ENCODE measurements around the gene NGEF.
"Not testable (repeated sequence)": the region's sequence is repeated elsewhere in the genome, so short reads cannot be mapped to it uniquely, and the experiment has no call there.

Gene NGEF

GRCh38 chr2:233056961-233057605 is 44.0 kb upstream of the NGEF start:
- Histone ChIP-seq H2BK12ac (ENCODE audit: low read length) (no peak overlapping the region), H3K9ac (ENCODE audit: low read length) (no peak overlapping the region), H3K4me3 (ENCODE audit: low read depth, low read length) (no peak overlapping the region), H2BK120ac (ENCODE audit: insufficient read depth, low read length, poor library complexity) (no peak overlapping the region), H2BK5ac (ENCODE audit: low read depth, low read length, poor library complexity) (no peak overlapping the region), H3K4ac (ENCODE audit: low read depth, low read length) (no peak overlapping the region), H3K18ac (ENCODE audit: low read length) (no peak overlapping the region), H3K23ac (ENCODE audit: low read length) (no peak overlapping the region), H3K27ac (ENCODE audit: low read depth, low read length) (no peak overlapping the region), H3K36me3 (ENCODE audit: control insufficient read depth in 1 of 2, insufficient read depth in 2 of 2, low read length in 2 of 2) (no peaks in the 10 kb centered on the region), H3K27me3 (ENCODE audit: insufficient read depth, low read length) (no peaks in the 10 kb centered on the region), H4K12ac (ENCODE audit: low read depth, low read length) (no peak overlapping the region), H3K79me1 (ENCODE audit: low read length) (no peaks in the 10 kb centered on the region), H4K8ac (ENCODE audit: low read depth, low read length) (no peak overlapping the region), H3K14ac (ENCODE audit: low read length) (no peak overlapping the region), H3K4me2 (ENCODE audit: low read length) (no peak overlapping the region), H4K91ac (ENCODE audit: low read depth, low read length) (no peak overlapping the region), H2AK5ac (ENCODE audit: low read length) (no peak overlapping the region), H3K79me2 (ENCODE audit: control insufficient read depth, insufficient read depth, low read length, poor library complexity) (no peaks in the 10 kb centered on the region), H3K4me1 (ENCODE audit: control insufficient read depth in 1 of 2, insufficient read depth in 2 of 2, low read length in 2 of 2) (peaks cover 8% of the 10 kb centered on the region in 2 experiments), H3K9me3 (ENCODE audit: insufficient read depth, low read depth, low read length) (peaks cover 2% of the 10 kb centered on the region), H2AFZ (ENCODE audit: insufficient read depth, low read length, poor library complexity) (no peak overlapping the region)
- no peak for DNase-seq
- no CpG with 5 or more reads among the region's 6 CpGs for WGBS (ENCODE audit: extremely low coverage, insufficient coverage, insufficient read length)

- Histone ChIP-seq H3K9ac (ENCODE audit: low read length) (no peak overlapping the region), H3K14ac (ENCODE audit: low read length) (no peak overlapping the region), H2AFZ (ENCODE audit: insufficient read depth, low read length, poor library complexity) (no peak overlapping the region), H3K79me1 (ENCODE audit: low read length) (no peaks in the 10 kb centered on the region), H3K4me2 (ENCODE audit: low read length) (no peak overlapping the region), H3K18ac (ENCODE audit: low read length) (no peak overlapping the region), H2BK12ac (ENCODE audit: low read length) (no peak overlapping the region), H4K8ac (ENCODE audit: low read depth, low read length) (no peak overlapping the region), H4K12ac (ENCODE audit: low read depth, low read length) (no peak overlapping the region), H3K4me3 (ENCODE audit: low read depth, low read length) (no peak overlapping the region), H3K36me3 (ENCODE audit: control insufficient read depth in 1 of 2, insufficient read depth in 2 of 2, low read length in 2 of 2) (no peaks in the 10 kb centered on the region), H4K91ac (ENCODE audit: low read depth, low read length) (no peak overlapping the region), H2BK5ac (ENCODE audit: low read depth, low read length, poor library complexity) (no peak overlapping the region), H3K27ac (ENCODE audit: low read depth, low read length) (no peak overlapping the region), H3K4ac (ENCODE audit: low read depth, low read length) (no peak overlapping the region), H3K4me1 (ENCODE audit: control insufficient read depth in 1 of 2, insufficient read depth in 2 of 2, low read length in 2 of 2) (peaks cover 0 to 3% of the 10 kb centered on the region in 2 experiments), H3K23ac (ENCODE audit: low read length) (no peak overlapping the region), H2AK5ac (ENCODE audit: low read length) (no peak overlapping the region), H3K9me3 (ENCODE audit: insufficient read depth, low read depth, low read length) (peaks cover 1% of the 10 kb centered on the region), H3K27me3 (ENCODE audit: insufficient read depth, low read length) (no peaks in the 10 kb centered on the region), H3K79me2 (ENCODE audit: control insufficient read depth, insufficient read depth, low read length, poor library complexity) (no peaks in the 10 kb centered on the region), H2BK120ac (ENCODE audit: insufficient read depth, low read length, poor library complexity) (no peak overlapping the region)
- DNase-seq, result peak in 1 of 2 donors; percentile 47
- WGBS (ENCODE audit: extremely low coverage, insufficient coverage, insufficient read length), result no CpG with 5 or more reads among the region's 2 CpGs
Measured at GRCh38 chr2:233055362-233055761, 42.3 kb upstream of the NGEF start.

GRCh38 chr2:233053928-233054784 is 41.1 kb upstream of the NGEF start:
- DNase-seq, result peak; percentile 46 to 70
- no peak overlapping the region for H2BK12ac ChIP-seq (ENCODE audit: low read length)
- no peak overlapping the region for H3K23ac ChIP-seq (ENCODE audit: low read length)
- no peak overlapping the region for H3K9ac ChIP-seq (ENCODE audit: low read length)
- no peak overlapping the region for H2BK5ac ChIP-seq (ENCODE audit: low read depth, low read length, poor library complexity)
- H2AK5ac ChIP-seq (ENCODE audit: low read length), result no peak overlapping the region
- no CpG with 5 or more reads among the region's 22 CpGs for WGBS (ENCODE audit: extremely low coverage, insufficient coverage, insufficient read length)
- no peak overlapping the region for H4K8ac ChIP-seq (ENCODE audit: low read depth, low read length)
- no peak overlapping the region for H4K91ac ChIP-seq (ENCODE audit: low read depth, low read length)
- H3K79me1 ChIP-seq (ENCODE audit: low read length), result no peaks in the 10 kb centered on the region
- no peaks in the 10 kb centered on the region for H3K36me3 ChIP-seq (ENCODE audit: control insufficient read depth in 1 of 2, insufficient read depth in 2 of 2, low read length in 2 of 2)
- H2BK120ac ChIP-seq (ENCODE audit: insufficient read depth, low read length, poor library complexity), result no peak overlapping the region
- no peaks in the 10 kb centered on the region for H3K79me2 ChIP-seq (ENCODE audit: control insufficient read depth, insufficient read depth, low read length, poor library complexity)
- no peak overlapping the region for H4K12ac ChIP-seq (ENCODE audit: low read depth, low read length)
- no peak overlapping the region for H3K4me3 ChIP-seq (ENCODE audit: low read depth, low read length)
- no peak overlapping the region for H3K18ac ChIP-seq (ENCODE audit: low read length)
- no peak overlapping the region for H3K4ac ChIP-seq (ENCODE audit: low read depth, low read length)
- H3K14ac ChIP-seq (ENCODE audit: low read length), result no peak overlapping the region
- H3K4me1 ChIP-seq (ENCODE audit: control insufficient read depth in 1 of 2, insufficient read depth in 2 of 2, low read length in 2 of 2), result peaks cover 0 to 6% of the 10 kb centered on the region in 2 experiments
- H3K4me2 ChIP-seq (ENCODE audit: low read length), result no peak overlapping the region
- H2AFZ ChIP-seq (ENCODE audit: insufficient read depth, low read length, poor library complexity), result no peak overlapping the region
- H3K27me3 ChIP-seq (ENCODE audit: insufficient read depth, low read length), result no peaks in the 10 kb centered on the region
- no peaks in the 10 kb centered on the region for H3K9me3 ChIP-seq (ENCODE audit: insufficient read depth, low read depth, low read length)
- H3K27ac ChIP-seq (ENCODE audit: low read depth, low read length), result no peak overlapping the region

GRCh38 chr2:233052517-233052916 is 39.5 kb upstream of the NGEF start:
- not testable (repeated sequence) for H2BK120ac ChIP-seq (ENCODE audit: insufficient read depth, low read length, poor library complexity); H4K91ac ChIP-seq (ENCODE audit: low read depth, low read length); H3K79me2 ChIP-seq (ENCODE audit: control insufficient read depth, insufficient read depth, low read length, poor library complexity); H3K23ac ChIP-seq (ENCODE audit: low read length); DNase-seq; H3K27ac ChIP-seq (ENCODE audit: low read depth, low read length); H2BK12ac ChIP-seq (ENCODE audit: low read length); H3K18ac ChIP-seq (ENCODE audit: low read length); H3K14ac ChIP-seq (ENCODE audit: low read length); H4K12ac ChIP-seq (ENCODE audit: low read depth, low read length); H3K9me3 ChIP-seq (ENCODE audit: insufficient read depth, low read depth, low read length); H4K8ac ChIP-seq (ENCODE audit: low read depth, low read length); H2BK5ac ChIP-seq (ENCODE audit: low read depth, low read length, poor library complexity); H3K36me3 ChIP-seq (ENCODE audit: control insufficient read depth in 1 of 2, insufficient read depth in 2 of 2, low read length in 2 of 2); H3K4me3 ChIP-seq (ENCODE audit: low read depth, low read length); H3K9ac ChIP-seq (ENCODE audit: low read length); H2AK5ac ChIP-seq (ENCODE audit: low read length); H3K4ac ChIP-seq (ENCODE audit: low read depth, low read length); H3K4me1 ChIP-seq (ENCODE audit: control insufficient read depth in 1 of 2, insufficient read depth in 2 of 2, low read length in 2 of 2); H3K4me2 ChIP-seq (ENCODE audit: low read length); H3K79me1 ChIP-seq (ENCODE audit: low read length); H3K27me3 ChIP-seq (ENCODE audit: insufficient read depth, low read length); H2AFZ ChIP-seq (ENCODE audit: insufficient read depth, low read length, poor library complexity)
- no CpG with 5 or more reads among the region's 4 CpGs for WGBS (ENCODE audit: extremely low coverage, insufficient coverage, insufficient read length)
